H9 (cell line): ENCODE data around the gene TLN1. TPM values are rescaled to one million over a fixed set of nuclear protein-coding genes. Genes with fewer than 3 reads are reported as not detected.
A peak's percentile ranks its signal among the peaks of the same experiment; 100 is the strongest.

Experiments used
- DNase-seq: peaks from one replicate; pipeline ENCODE4 v3.0.0-alpha.2; 2017
- H2AFZ ChIP-seq: one replicate; pipeline ENCODE4 v1.6.1; 2013; ENCODE audit warnings: mild to moderate bottlenecking, low read length, control low read depth, moderate library complexity
- H2AK5ac ChIP-seq: 2 replicates; pipeline ENCODE4 v1.6.1; 2013; ENCODE audit warnings: low read length, control low read depth, mixed read lengths; ENCODE audit not compliant: insufficient read length
- H2BK120ac ChIP-seq: one replicate; pipeline ENCODE4 v1.6.1; 2013; ENCODE audit warnings: low read depth, mild to moderate bottlenecking, low read length, control low read depth, inconsistent platforms; ENCODE audit not compliant: poor library complexity, severe bottlenecking
- H2BK12ac ChIP-seq: 2 replicates; pipeline ENCODE4 v1.6.1; 2013; ENCODE audit warnings: low read length, control low read depth, mixed read lengths, low read depth; ENCODE audit not compliant: insufficient read length
- H2BK15ac ChIP-seq: 2 replicates; pipeline ENCODE4 v1.6.1; 2013; ENCODE audit warnings: low read depth, low read length, control low read depth
- H2BK20ac ChIP-seq: one replicate; pipeline ENCODE4 v1.6.1; 2013; ENCODE audit warnings: low read depth, mild to moderate bottlenecking, low read length, control low read depth, inconsistent platforms; ENCODE audit not compliant: poor library complexity, severe bottlenecking
- H2BK5ac ChIP-seq: 2 replicates; pipeline ENCODE4 v1.6.1; 2013; ENCODE audit warnings: low read length, control low read depth, mixed read lengths; ENCODE audit not compliant: insufficient read length
- H3K14ac ChIP-seq: 2 replicates; pipeline ENCODE4 v1.6.1; 2013; ENCODE audit warnings: low read length, control low read depth; ENCODE audit not compliant: insufficient read depth
- H3K18ac ChIP-seq: 2 replicates; pipeline ENCODE4 v1.6.1; 2013; ENCODE audit warnings: low read depth, mild to moderate bottlenecking, mixed read lengths, low read length, control low read depth; ENCODE audit not compliant: insufficient read length
- H3K23ac ChIP-seq: 2 replicates; pipeline ENCODE4 v1.6.1; 2013; ENCODE audit warnings: low read length, control low read depth, mixed read lengths, low read depth; ENCODE audit not compliant: insufficient read length
- H3K23me2 ChIP-seq: 2 replicates; pipeline ENCODE4 v1.6.1; 2013; ENCODE audit warnings: low read depth, mild to moderate bottlenecking, mixed read lengths, low read length, control low read depth; ENCODE audit not compliant: insufficient read length, poor library complexity, severe bottlenecking
- H3K27ac ChIP-seq: 2 replicates; pipeline ENCODE4 v1.5.1; 2013; ENCODE audit warnings: low read length, control low read depth, mixed read lengths, low read depth; ENCODE audit not compliant: insufficient read length
- H3K27me3 ChIP-seq: 2 replicates; pipeline ENCODE4 v1.6.1; 2013; ENCODE audit warnings: low read length, control low read depth, inconsistent platforms; ENCODE audit not compliant: insufficient read depth
- H3K4ac ChIP-seq: 2 replicates; pipeline ENCODE4 v1.6.1; 2013; ENCODE audit warnings: low read depth, mild to moderate bottlenecking, control low read depth, inconsistent platforms, low read length, moderate library complexity
- H3K4me1 ChIP-seq: 2 replicates; pipeline ENCODE4 v1.6.1; 2013; ENCODE audit warnings: low read length, control low read depth, inconsistent platforms; ENCODE audit not compliant: insufficient read depth
- H3K4me2 ChIP-seq: 2 replicates; pipeline ENCODE4 v1.6.1; 2013; ENCODE audit warnings: low read length, control low read depth, mixed read lengths; ENCODE audit not compliant: insufficient read length, insufficient read depth
- H3K56ac ChIP-seq: 2 replicates; pipeline ENCODE4 v1.6.1; 2013; ENCODE audit warnings: low read depth, mild to moderate bottlenecking, mixed read lengths, low read length, control low read depth; ENCODE audit not compliant: insufficient read length
- H3K79me1 ChIP-seq: 2 replicates; pipeline ENCODE4 v1.6.1; 2013; ENCODE audit warnings: low read depth, mild to moderate bottlenecking, moderate library complexity, low read length, control low read depth, inconsistent platforms; ENCODE audit not compliant: insufficient read depth, poor library complexity, severe bottlenecking
- H3K79me2 ChIP-seq: 2 replicates; pipeline ENCODE4 v1.6.1; 2013; ENCODE audit warnings: low read length, control low read depth, inconsistent platforms; ENCODE audit not compliant: insufficient read depth
- H3K9ac ChIP-seq: 2 replicates; pipeline ENCODE4 v1.6.1; 2013; ENCODE audit warnings: low read length, control low read depth, mixed read lengths; ENCODE audit not compliant: insufficient read length; ENCODE audit errors: extremely low read depth
- H3K9me3 ChIP-seq: one replicate; pipeline ENCODE4 v1.6.1; 2013; ENCODE audit warnings: low read depth, low read length, inconsistent platforms; ENCODE audit not compliant: control insufficient read depth
- H3T11ph ChIP-seq: one replicate; pipeline ENCODE4 v1.6.1; 2013; ENCODE audit warnings: mild to moderate bottlenecking, low read length, control low read depth, inconsistent platforms
- H4K20me1 ChIP-seq: one replicate; pipeline ENCODE4 v1.6.1; 2013; ENCODE audit not compliant: control insufficient read depth, insufficient read length, insufficient read depth
- H4K5ac ChIP-seq: 2 replicates; pipeline ENCODE4 v1.6.1; 2013; ENCODE audit warnings: low read depth, mild to moderate bottlenecking, mixed read lengths, low read length, control low read depth; ENCODE audit not compliant: insufficient read length
- H4K8ac ChIP-seq: replicated peaks from 2 replicates; pipeline ENCODE4 v1.6.1; 2013; ENCODE audit warnings: low read length, control low read depth, mixed read lengths, low read depth; ENCODE audit not compliant: insufficient read length
- H4K91ac ChIP-seq: 2 replicates; pipeline ENCODE4 v1.6.1; 2013; ENCODE audit warnings: low read depth, mild to moderate bottlenecking, moderate library complexity, mixed read lengths, low read length, control low read depth; ENCODE audit not compliant: insufficient read length
- H3K27ac Mint-ChIP-seq, 3 experiments: 2 replicates in 2 of 3; 3 replicates in 1 of 3; pipeline ENCODE4 v1.8.0; 2020 to 2021; ENCODE audit warnings: mixed read lengths in 3 of 3, mild to moderate bottlenecking in 1 of 3, moderate library complexity in 1 of 3
- H3K27me3 Mint-ChIP-seq: 2 replicates; pipeline ENCODE4 v1.8.0; 2021; ENCODE audit warnings: low read depth, mild to moderate bottlenecking, moderate library complexity, mixed read lengths
- H3K36me3 Mint-ChIP-seq, 3 experiments: 2 replicates in 2 of 3; 3 replicates in 1 of 3; pipeline ENCODE4 v1.8.0; 2020 to 2021; ENCODE audit warnings: low read depth in 3 of 3, mixed read lengths in 3 of 3; ENCODE audit not compliant: insufficient read depth in 1 of 3
- H3K4me1 Mint-ChIP-seq, 2 experiments: 2 replicates each; pipeline ENCODE4 v1.8.0; 2020; ENCODE audit warnings: mixed read lengths in 2 of 2
- H3K4me3 Mint-ChIP-seq, 2 experiments: 2 replicates in 1 of 2; 3 replicates in 1 of 2; pipeline ENCODE4 v1.8.0; 2020 to 2021; ENCODE audit warnings: mild to moderate bottlenecking in 2 of 2, mixed read lengths in 2 of 2, moderate library complexity in 1 of 2
- H3K9me3 Mint-ChIP-seq, 2 experiments: 2 replicates in 1 of 2; 3 replicates in 1 of 2; pipeline ENCODE4 v1.8.0; 2020; ENCODE audit warnings: mild to moderate bottlenecking in 2 of 2, mixed read lengths in 2 of 2, moderate library complexity in 1 of 2
- CTCF ChIP-seq: fragments of 200-600 bp; sonication (generic); conservative IDR thresholded peaks from 3 replicates; pipeline ENCODE4 v1.8.0; 2021; ENCODE audit warnings: antibody characterized with exemption, mild to moderate bottlenecking
- WGBS: extraction: QIAGEN DNeasy Blood & Tissue Kit; methylation state at CpG from one replicate; pipeline ENCODE4 v1.1.7; 2013; ENCODE audit warnings: missing lambda C conversion rate, low lambda C conversion rate, mixed read lengths; ENCODE audit not compliant: insufficient read length; ENCODE audit errors: extremely low coverage; 5-methylcytosine and 5-hydroxymethylcytosine counted together
- total RNA-seq: library from RNA; stranded (reverse); gene quantifications from 2 replicates; pipeline ENCODE4 v1.2.1, GENCODE V29; 2021

Gene TLN1
- total RNA-seq, 1 experiment from 2014 or later: 102 TPM

DNA sequence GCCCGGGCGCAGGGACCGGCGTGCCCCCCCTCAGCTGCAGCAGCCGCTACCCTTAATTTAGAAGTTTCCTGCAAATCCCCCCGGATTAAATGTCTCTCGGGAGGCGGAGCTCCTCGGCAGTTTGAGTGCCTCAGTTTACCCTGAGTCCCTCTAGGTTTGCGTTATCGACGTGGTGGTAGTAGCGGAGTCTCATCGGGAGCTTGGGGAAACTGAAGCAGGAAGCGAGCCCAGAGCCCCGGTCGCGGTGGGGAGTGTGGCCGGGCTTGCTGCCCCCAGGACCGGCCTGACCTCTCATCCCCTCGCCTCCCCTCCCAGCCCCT, 41.7 kb downstream of the TLN1 start:
- H3K9me3 Mint-ChIP-seq: peaks cover 0 to 2% of the 10 kb centered on the region in 2 experiments; a peak in 2 of 5 replicates
- Histone ChIP-seq H2BK15ac (no peak overlapping the region), H3K9ac (no peak overlapping the region), H3K4me1 (peaks cover 3% of the 10 kb centered on the region; the same call in 1 of the 2 replicates), H3K14ac (no peak overlapping the region), H3K23ac (no peak overlapping the region), H3K4me2 (peak overlapping the region; percentile 65), H3K18ac (no peak overlapping the region), H2BK120ac (no peak overlapping the region), H2BK5ac (no peak overlapping the region), H4K20me1 (no peaks in the 10 kb centered on the region), H3T11ph (no peak overlapping the region), H3K27ac (no peak overlapping the region), H2AK5ac (no peak overlapping the region), H4K8ac (no peak overlapping the region), H4K91ac (no peak overlapping the region), H3K9me3 (no peaks in the 10 kb centered on the region), H3K79me1 (no peaks in the 10 kb centered on the region), H3K79me2 (no peaks in the 10 kb centered on the region; the same call in 1 of the 2 replicates), H2BK12ac (no peak overlapping the region), H2BK20ac (no peak overlapping the region), H3K27me3 (no peaks in the 10 kb centered on the region), H3K4ac (no peak overlapping the region), H3K56ac (no peak overlapping the region), H4K5ac (no peak overlapping the region), H3K23me2 (peaks cover 6% of the 10 kb centered on the region), H2AFZ (no peak overlapping the region)
- H3K27ac Mint-ChIP-seq: peak overlapping the region in 1 of 3 experiments; percentile 73; a peak in 2 of 7 replicates
- peak overlapping the region; percentile 84 to 93 for H3K4me3 Mint-ChIP-seq
- H3K36me3 Mint-ChIP-seq: peaks cover 16 to 34% (median 29%) of the 10 kb centered on the region in 3 experiments
- no CpG with 5 or more reads among the region's 21 CpGs for WGBS
- peak; percentile 52 for DNase-seq
- no peak for TF ChIP-seq CTCF
- peaks cover 27 to 30% of the 10 kb centered on the region in 2 experiments for H3K4me1 Mint-ChIP-seq
- H3K27me3 Mint-ChIP-seq: no peaks in the 10 kb centered on the region; the same call in 1 of the 2 replicates
